CD14-positive monocyte (primary cell): Measurements from ENCODE around the gene LUZP1. TPM values are rescaled to one million over a fixed set of nuclear protein-coding genes. Genes with fewer than 3 reads are reported as not detected.

Experiments used
- DNase-seq, 3 donors: peaks; one replicate each; pipeline ENCODE4 v3.0.0-alpha.2; 2011 to 2022
- H2AFZ ChIP-seq: 2 replicates; pipeline ENCODE4 v1.6.0; 2012; ENCODE audit warnings: mild to moderate bottlenecking, low read depth, low read length, inconsistent platforms; ENCODE audit not compliant: insufficient read depth, poor library complexity, severe bottlenecking
- H3K27ac ChIP-seq, 2 donors: 1 replicate in 1 of 2; 2 replicates in 1 of 2; pipeline ENCODE4 v1.5.1; 2012 to 2013; ENCODE audit warnings: low read length in 2 of 2, control low read depth in 1 of 2, inconsistent platforms in 1 of 2, low read depth in 1 of 2, mild to moderate bottlenecking in 1 of 2
- H3K27me3 ChIP-seq, 2 donors: one replicate each; pipeline versions ENCODE4 v1.6.0 to v1.6.1; 2011 to 2013; ENCODE audit warnings: low read length in 2 of 2; ENCODE audit not compliant: control insufficient read depth in 2 of 2, insufficient read depth in 2 of 2
- H3K36me3 ChIP-seq, 2 donors: replicated peaks in 1 of 2; 1 replicate in 1 of 2; 2 replicates in 1 of 2; pipeline versions ENCODE4 v1.5.1 to v1.6.1; 2012 to 2013; ENCODE audit warnings: low read length in 2 of 2, control low read depth in 1 of 2, inconsistent platforms in 1 of 2, mild to moderate bottlenecking in 1 of 2; ENCODE audit not compliant: insufficient read depth in 2 of 2, control insufficient read depth in 1 of 2
- H3K4me1 ChIP-seq, 2 donors: 1 replicate in 1 of 2; 2 replicates in 1 of 2; pipeline versions ENCODE4 v1.5.1 to v1.6.1; 2012 to 2013; ENCODE audit warnings: low read length in 2 of 2, control low read depth in 1 of 2, inconsistent platforms in 1 of 2, mild to moderate bottlenecking in 1 of 2, moderate library complexity in 1 of 2; ENCODE audit not compliant: insufficient read depth in 2 of 2, control insufficient read depth in 1 of 2
- H3K4me2 ChIP-seq: replicated peaks from 2 replicates; pipeline ENCODE3; 2012; ENCODE audit warnings: low read length, moderate library complexity, mild to moderate bottlenecking; ENCODE audit not compliant: poor library complexity, severe bottlenecking; ENCODE audit errors: extremely low read depth
- H3K4me3 ChIP-seq, 3 experiments: fragments of 200-600 bp in 1 of 3; sonication (generic) in 1 of 3; replicated peaks in 1 of 3; 1 replicate in 2 of 3; 2 replicates in 1 of 3; pipeline ENCODE4 v1.5.1; 2011 to 2013; ENCODE audit warnings: low read length in 3 of 3, mild to moderate bottlenecking in 3 of 3, control low read depth in 2 of 3, low read depth in 2 of 3, inconsistent platforms in 1 of 3, moderate library complexity in 1 of 3
- H3K79me2 ChIP-seq: 2 replicates; pipeline ENCODE4 v1.6.0; 2012; ENCODE audit warnings: mild to moderate bottlenecking, control low read depth, inconsistent platforms, low read length, moderate library complexity; ENCODE audit not compliant: insufficient read depth
- H3K9ac ChIP-seq: 2 replicates; pipeline ENCODE4 v1.6.0; 2017; ENCODE audit warnings: low read length, mild to moderate bottlenecking; ENCODE audit not compliant: insufficient read depth, poor library complexity, severe bottlenecking
- H3K9me3 ChIP-seq, 2 donors: replicated peaks in 1 of 2; 1 replicate in 1 of 2; 2 replicates in 1 of 2; pipeline versions ENCODE4 v1.5.1 to v1.6.1; 2012 to 2013; ENCODE audit warnings: low read length in 2 of 2, control low read depth in 1 of 2; ENCODE audit not compliant: control insufficient read depth in 1 of 2, insufficient read depth in 1 of 2
- H4K20me1 ChIP-seq: 2 replicates; pipeline ENCODE4 v1.6.0; 2012; ENCODE audit warnings: mild to moderate bottlenecking, low read length, control low read depth, moderate library complexity; ENCODE audit not compliant: insufficient read depth
- H3K27ac Mint-ChIP-seq, 7 donors: one replicate each; pipeline ENCODE4 v1.8.0; 2020; ENCODE audit warnings: mild to moderate bottlenecking in 7 of 7, mixed read lengths in 7 of 7, moderate library complexity in 6 of 7, inconsistent platforms in 2 of 7
- H3K27me3 Mint-ChIP-seq, 3 donors: one replicate each; pipeline ENCODE4 v1.8.0; 2021 to 2022; ENCODE audit warnings: low read depth in 3 of 3, mild to moderate bottlenecking in 3 of 3, mixed read lengths in 3 of 3, moderate library complexity in 3 of 3, inconsistent platforms in 1 of 3
- H3K36me3 Mint-ChIP-seq, 2 donors: one replicate each; pipeline ENCODE4 v1.8.0; 2020; ENCODE audit warnings: mixed read lengths in 2 of 2, inconsistent platforms in 1 of 2, mild to moderate bottlenecking in 1 of 2
- H3K4me1 Mint-ChIP-seq: one replicate; pipeline ENCODE4 v1.8.0; 2020; ENCODE audit warnings: mild to moderate bottlenecking, mixed read lengths
- H3K4me3 Mint-ChIP-seq, 2 donors: one replicate each; pipeline ENCODE4 v1.8.0; 2020; ENCODE audit warnings: mild to moderate bottlenecking in 2 of 2, mixed read lengths in 2 of 2, moderate library complexity in 1 of 2
- H3K9me3 Mint-ChIP-seq, 7 donors: one replicate each; pipeline ENCODE4 v1.8.0; 2020 to 2022; ENCODE audit warnings: mixed read lengths in 7 of 7, mild to moderate bottlenecking in 6 of 7, moderate library complexity in 6 of 7, inconsistent platforms in 2 of 7
- CTCF ChIP-seq: fragments of 200-600 bp; IDR thresholded peaks from one replicate; pipeline ENCODE4 v1.8.0; 2022; ENCODE audit warnings: antibody characterized with exemption, mild to moderate bottlenecking
- WGBS: methylation state at CpG from one replicate; pipeline ENCODE4 v1.1.5; 2013; ENCODE audit warnings: missing lambda C conversion rate; ENCODE audit not compliant: insufficient coverage; 5-methylcytosine and 5-hydroxymethylcytosine counted together
- intact Hi-C, 2 donors: fragments of 100-400 bp; cut with micrococcal nuclease; formaldehyde crosslinking; loops; one replicate each; pipeline versions ENCODE4 v1.15.0 to v1.15.1; 2023
- polyA plus RNA-seq, 3 donors: library from polyadenylated mRNA; depleted of rRNA in 1 of 3; unstranded in 2 of 3; stranded (reverse) in 1 of 3; fragments of 300-500 nt in 2 of 3; fragments of >200 nt in 1 of 3; fragmentation: Illumina TruSeq in 2 of 3; gene quantifications; 1 replicate in 2 of 3; 2 replicates in 1 of 3; pipeline ENCODE4 v1.2.3, GENCODE V29; 2012 to 2021

LUZP1 gene
- polyA plus RNA-seq, 3 donors, result 4.4 to 8.7 (median 5.8) TPM

GRCh38 chr1:23215291-23215690, 46.6 kb upstream of the LUZP1 start:
- no peak overlapping the region for H3K27ac Mint-ChIP-seq
- H3K4me3 Mint-ChIP-seq, result no peak overlapping the region
- 100% methylated on average over 1 of the region's 3 CpGs for WGBS

GRCh38 chr1:23214640-23215039, 46.0 kb upstream of the LUZP1 start:
- H2AFZ ChIP-seq, result no peak overlapping the region
- no peak for DNase-seq
- no peak overlapping the region for H3K9ac ChIP-seq
- Mint-ChIP-seq H3K4me3 (no peak overlapping the region), H3K27ac (peak overlapping the region in 1 of 7 donors; percentile 7), H3K4me1 (peaks cover 2% of the 10 kb centered on the region), H3K9me3 (peaks cover 0 to 3% (median 0%) of the 10 kb centered on the region in 7 donors), H3K36me3 (no peaks in the 10 kb centered on the region), H3K27me3 (peaks cover 49 to 66% (median 58%) of the 10 kb centered on the region in 3 donors)
- peaks cover 25 to 43% of the 10 kb centered on the region in 2 donors for H3K27me3 ChIP-seq
- no peak overlapping the region for H3K4me3 ChIP-seq
- peaks cover 0 to 10% of the 10 kb centered on the region in 2 donors for H3K4me1 ChIP-seq
- 100% methylated on average over 3 of the region's 4 CpGs for WGBS
- H3K79me2 ChIP-seq, result no peaks in the 10 kb centered on the region
- TF ChIP-seq CTCF, result no peak
- H3K27ac ChIP-seq, result no peak overlapping the region
- no peak overlapping the region for H3K4me2 ChIP-seq
- H3K9me3 ChIP-seq, result peaks cover 0 to 3% of the 10 kb centered on the region in 2 donors
- intact Hi-C loops, result no loop called here
- no peaks in the 10 kb centered on the region for H4K20me1 ChIP-seq
- no peaks in the 10 kb centered on the region for H3K36me3 ChIP-seq

More at GRCh38 chr1:23215291-23215690, 46.6 kb upstream of the LUZP1 start:
- TF ChIP-seq CTCF, result no peak
- no peak for DNase-seq
- Histone ChIP-seq H3K9ac (no peak overlapping the region), H3K36me3 (no peaks in the 10 kb centered on the region), H3K4me2 (no peak overlapping the region), H3K27ac (no peak overlapping the region), H3K79me2 (no peaks in the 10 kb centered on the region), H3K4me3 (no peak overlapping the region), H3K27me3 (peaks cover 25 to 45% of the 10 kb centered on the region in 2 donors), H3K4me1 (peaks cover 0 to 10% of the 10 kb centered on the region in 2 donors), H4K20me1 (no peaks in the 10 kb centered on the region), H3K9me3 (peaks cover 0 to 3% of the 10 kb centered on the region in 2 donors), H2AFZ (no peak overlapping the region)
- Mint-ChIP-seq H3K27me3 (peaks cover 49 to 71% (median 63%) of the 10 kb centered on the region in 3 donors), H3K9me3 (peaks cover 0 to 3% (median 0%) of the 10 kb centered on the region in 7 donors), H3K4me1 (peaks cover 2% of the 10 kb centered on the region), H3K36me3 (no peaks in the 10 kb centered on the region)
- intact Hi-C loops, result no loop called here
